ENCODE results near the gene FILIP1.
A peak's percentile ranks its signal among the peaks of the same experiment; 100 is the strongest.

Gene FILIP1

GRCh38 chr6:75275067-75275466 is 218.5 kb downstream of the FILIP1 start:
- peaks cover 6% of the 10 kb centered on the region for H3K9me3 ChIP-seq (ENCODE audit: insufficient read depth, low read length, severe bottlenecking)
- no peak overlapping the region for H3K4me3 ChIP-seq (ENCODE audit: low read depth in 1 of 2, low read length in 2 of 2)
- no peak overlapping the region for H3K27ac ChIP-seq (ENCODE audit: low read length)
- TF ChIP-seq, protein P1, sequence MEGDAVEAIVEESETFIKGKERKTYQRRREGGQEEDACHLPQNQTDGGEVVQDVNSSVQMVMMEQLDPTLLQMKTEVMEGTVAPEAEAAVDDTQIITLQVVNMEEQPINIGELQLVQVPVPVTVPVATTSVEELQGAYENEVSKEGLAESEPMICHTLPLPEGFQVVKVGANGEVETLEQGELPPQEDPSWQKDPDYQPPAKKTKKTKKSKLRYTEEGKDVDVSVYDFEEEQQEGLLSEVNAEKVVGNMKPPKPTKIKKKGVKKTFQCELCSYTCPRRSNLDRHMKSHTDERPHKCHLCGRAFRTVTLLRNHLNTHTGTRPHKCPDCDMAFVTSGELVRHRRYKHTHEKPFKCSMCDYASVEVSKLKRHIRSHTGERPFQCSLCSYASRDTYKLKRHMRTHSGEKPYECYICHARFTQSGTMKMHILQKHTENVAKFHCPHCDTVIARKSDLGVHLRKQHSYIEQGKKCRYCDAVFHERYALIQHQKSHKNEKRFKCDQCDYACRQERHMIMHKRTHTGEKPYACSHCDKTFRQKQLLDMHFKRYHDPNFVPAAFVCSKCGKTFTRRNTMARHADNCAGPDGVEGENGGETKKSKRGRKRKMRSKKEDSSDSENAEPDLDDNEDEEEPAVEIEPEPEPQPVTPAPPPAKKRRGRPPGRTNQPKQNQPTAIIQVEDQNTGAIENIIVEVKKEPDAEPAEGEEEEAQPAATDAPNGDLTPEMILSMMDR (IDR thresholded peaks at IDR 0.05; ENCODE audit: borderline replicate concordance, extremely low read depth, low read length, poor library complexity, severe bottlenecking): no peak
- TF ChIP-seq EZH2 (IDR thresholded peaks at IDR 0.05; ENCODE audit: borderline replicate concordance, low read depth, low read length, severe bottlenecking): no peak
- no peak overlapping the region for H3K9ac ChIP-seq (ENCODE audit: low read depth, low read length)
- peaks cover 27% of the 10 kb centered on the region; the same call in 1 of the 2 replicates for H4K20me1 ChIP-seq (ENCODE audit: insufficient read depth, low read length)
- peaks cover 13% of the 10 kb centered on the region for H3K4me1 ChIP-seq (ENCODE audit: insufficient read depth, low read length)
- peaks cover 26% of the 10 kb centered on the region for H3K36me3 ChIP-seq (ENCODE audit: insufficient read depth, low read length)
- DNase-seq (no peak), ATAC-seq (ENCODE audit: insufficient read depth, low read depth) (no peak)
- peaks cover 98% of the 10 kb centered on the region for H3K79me2 ChIP-seq (ENCODE audit: insufficient read depth, low read length)
- H3K4me2 ChIP-seq (ENCODE audit: insufficient read depth, low read length): no peak overlapping the region
- H2AFZ ChIP-seq (ENCODE audit: low read depth, low read length): no peak overlapping the region
- H3K27me3 ChIP-seq (ENCODE audit: insufficient read depth, low read length, poor library complexity): no peaks in the 10 kb centered on the region

- DNase-seq (no peak), ATAC-seq (ENCODE audit: insufficient read depth, low read depth) (no peak)
- Histone ChIP-seq H3K4me1 (ENCODE audit: insufficient read depth, low read length) (peaks cover 13% of the 10 kb centered on the region), H3K27ac (ENCODE audit: low read length) (no peak overlapping the region), H2AFZ (ENCODE audit: low read depth, low read length) (no peak overlapping the region), H3K4me2 (ENCODE audit: insufficient read depth, low read length) (no peak overlapping the region), H3K36me3 (ENCODE audit: insufficient read depth, low read length) (peaks cover 24% of the 10 kb centered on the region), H3K9me3 (ENCODE audit: insufficient read depth, low read length, severe bottlenecking) (peaks cover 6% of the 10 kb centered on the region), H4K20me1 (ENCODE audit: insufficient read depth, low read length) (peaks cover 25% of the 10 kb centered on the region; the same call in 1 of the 2 replicates), H3K9ac (ENCODE audit: low read depth, low read length) (no peak overlapping the region), H3K79me2 (ENCODE audit: insufficient read depth, low read length) (peaks cover 95% of the 10 kb centered on the region), H3K4me3 (ENCODE audit: low read depth in 1 of 2, low read length in 2 of 2) (no peak overlapping the region), H3K27me3 (ENCODE audit: insufficient read depth, low read length, poor library complexity) (no peaks in the 10 kb centered on the region)
- TF ChIP-seq EZH2 (IDR thresholded peaks at IDR 0.05; ENCODE audit: borderline replicate concordance, low read depth, low read length, severe bottlenecking): no peak
- TF ChIP-seq, protein P1 (IDR thresholded peaks at IDR 0.05; ENCODE audit: borderline replicate concordance, extremely low read depth, low read length, poor library complexity, severe bottlenecking): no peak
Observed at GRCh38 chr6:75273009-75273408, 220.6 kb downstream of the FILIP1 start.

DNA sequence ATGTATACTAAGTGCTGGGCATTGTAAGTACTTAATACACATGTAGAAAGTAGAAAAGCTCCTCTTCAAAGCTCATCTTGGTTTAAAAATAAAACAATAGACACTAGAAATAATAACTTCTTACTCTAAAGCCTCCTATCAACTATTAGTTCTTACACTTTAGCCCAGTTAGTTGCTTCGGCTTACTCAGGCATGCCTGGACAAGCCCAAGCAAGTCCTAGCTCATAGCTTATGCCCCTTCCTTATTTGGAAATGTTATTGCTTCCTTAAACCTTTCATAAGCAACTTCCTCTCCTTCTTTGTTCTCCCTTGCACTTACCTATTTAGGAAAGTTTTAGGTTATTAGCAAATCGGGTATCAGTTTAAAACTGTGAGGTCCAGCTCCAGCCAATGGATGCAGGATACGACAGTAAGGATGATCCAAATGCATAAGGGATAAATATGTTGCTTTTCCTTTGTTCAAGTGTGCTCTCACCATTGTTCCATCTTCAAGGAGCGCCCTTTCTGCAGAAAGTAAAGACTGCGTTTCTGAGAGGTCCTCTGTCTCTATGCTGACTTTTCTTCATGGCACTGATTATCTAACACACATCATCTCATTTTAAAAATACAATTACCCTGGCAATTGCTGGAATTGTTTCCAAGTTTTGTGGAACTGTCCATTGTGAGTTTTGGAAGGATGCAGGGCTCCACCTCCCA is 221.3 kb downstream of the FILIP1 start:
- no peak for TF ChIP-seq EZH2 (IDR thresholded peaks at IDR 0.05; ENCODE audit: borderline replicate concordance, low read depth, low read length, severe bottlenecking)
- TF ChIP-seq, protein P1 (IDR thresholded peaks at IDR 0.05; ENCODE audit: borderline replicate concordance, extremely low read depth, low read length, poor library complexity, severe bottlenecking): no peak
- Histone ChIP-seq H4K20me1 (ENCODE audit: insufficient read depth, low read length) (peaks cover 25% of the 10 kb centered on the region; the same call in 1 of the 2 replicates), H3K9ac (ENCODE audit: low read depth, low read length) (no peak overlapping the region), H3K27me3 (ENCODE audit: insufficient read depth, low read length, poor library complexity) (no peaks in the 10 kb centered on the region), H3K9me3 (ENCODE audit: insufficient read depth, low read length, severe bottlenecking) (peaks cover 6% of the 10 kb centered on the region), H3K4me2 (ENCODE audit: insufficient read depth, low read length) (no peak overlapping the region), H3K4me3 (ENCODE audit: low read depth in 1 of 2, low read length in 2 of 2) (no peak overlapping the region), H3K27ac (ENCODE audit: low read length) (no peak overlapping the region), H2AFZ (ENCODE audit: low read depth, low read length) (no peak overlapping the region), H3K4me1 (ENCODE audit: insufficient read depth, low read length) (peaks cover 13% of the 10 kb centered on the region), H3K79me2 (ENCODE audit: insufficient read depth, low read length) (peaks cover 94% of the 10 kb centered on the region), H3K36me3 (ENCODE audit: insufficient read depth, low read length) (peaks cover 24% of the 10 kb centered on the region)
- no peak for ATAC-seq (ENCODE audit: insufficient read depth, low read depth)
- peak; percentile 17 for DNase-seq

All from DND-41 (cell line).